ENCODE measurements around the gene ST14.
"Not testable (repeated sequence)": the region's sequence is repeated elsewhere in the genome, so short reads cannot be mapped to it uniquely, and the experiment has no call there.

ST14 gene

GRCh38 chr11:130244848-130245247, 85.3 kb downstream of the ST14 start:
- no peak for TF ChIP-seq POLR2A (IDR thresholded peaks at IDR 0.05; ENCODE audit: low read depth, low read length)
- FAIRE-seq = no peak
- no peak for DNase-seq (ENCODE audit: insufficient read length, low spot score)

GRCh38 chr11:130245375-130245774, 85.8 kb downstream of the ST14 start:
- FAIRE-seq; DNase-seq (ENCODE audit: insufficient read length, low spot score): not testable (repeated sequence)

- TF ChIP-seq POLR2A (IDR thresholded peaks at IDR 0.05; ENCODE audit: low read depth, low read length) = no peak
- FAIRE-seq = no peak
- DNase-seq (ENCODE audit: insufficient read length, low spot score) = no peak
Measured at GRCh38 chr11:130246270-130246669, 86.7 kb downstream of the ST14 start.

- FAIRE-seq (no peak), DNase-seq (ENCODE audit: insufficient read length, low spot score) (no peak)
- TF ChIP-seq POLR2A (IDR thresholded peaks at IDR 0.05; ENCODE audit: low read depth, low read length) = no peak
Measured at GRCh38 chr11:130246738-130247137, 87.2 kb downstream of the ST14 start.

GRCh38 chr11:130247319-130247718, 87.7 kb downstream of the ST14 start:
- FAIRE-seq = no peak
- no peak for TF ChIP-seq POLR2A (IDR thresholded peaks at IDR 0.05; ENCODE audit: low read depth, low read length)
- no peak for DNase-seq (ENCODE audit: insufficient read length, low spot score)

- no peak for DNase-seq (ENCODE audit: insufficient read length, low spot score)
- TF ChIP-seq POLR2A (IDR thresholded peaks at IDR 0.05; ENCODE audit: low read depth, low read length) = no peak
- FAIRE-seq = no peak
Measured at GRCh38 chr11:130249371-130249770, 89.8 kb downstream of the ST14 start.

- not testable (repeated sequence) for DNase-seq (ENCODE audit: insufficient read length, low spot score); FAIRE-seq
Measured at GRCh38 chr11:130249929-130250328, 90.3 kb downstream of the ST14 start.

GRCh38 chr11:130251763-130252162, 92.2 kb downstream of the ST14 start:
- not testable (repeated sequence) for DNase-seq (ENCODE audit: insufficient read length, low spot score); FAIRE-seq

Data from H54 (cell line).